Bronchial epithelial cell (primary cell): Measurements from ENCODE around the gene SERPINB3. TPM values are rescaled to one million over a fixed set of nuclear protein-coding genes. Genes with fewer than 3 reads are reported as not detected.

Source experiments
- DNase-seq: peaks from one replicate; pipeline ENCODE4 v3.0.0-alpha.2; 2010; ENCODE audit warnings: low read depth
- FAIRE-seq: peaks from 2 replicates; lab custom pipeline; 2011; peaks lifted over from hg19 to GRCh38; lab: Jason Lieb, UNC
- H3K27me3 ChIP-seq: 2 replicates; pipeline ENCODE4 v1.5.1; 2011; ENCODE audit warnings: low read length; ENCODE audit not compliant: control insufficient read depth, insufficient read depth
- H3K36me3 ChIP-seq: 2 replicates; pipeline ENCODE4 v1.5.1; 2011; ENCODE audit warnings: low read length; ENCODE audit not compliant: control insufficient read depth, insufficient read depth
- H3K4me3 ChIP-seq: 2 replicates; pipeline ENCODE4 v1.5.1; 2011; ENCODE audit warnings: mild to moderate bottlenecking, low read depth, low read length, control low read depth
- CTCF ChIP-seq: IDR thresholded peaks from 2 replicates; pipeline ENCODE4 v1.5.1; 2011; ENCODE audit warnings: mild to moderate bottlenecking, moderate library complexity, low read length, control low read depth, inconsistent platforms; ENCODE audit not compliant: insufficient read depth, severe bottlenecking
- total RNA-seq: library from RNA; depleted of rRNA; stranded (reverse); fragments of >200 nt; gene quantifications from 2 replicates; pipeline ENCODE4 v1.2.1, GENCODE V29; 2014

Gene SERPINB3
- total RNA-seq, 1 donor from 2014 or later, result 22.4 TPM

GRCh38 chr18:63683152-63683551 is 21.5 kb upstream of the SERPINB3 start:
- no peak overlapping the region for H3K4me3 ChIP-seq
- peak; percentile 98 for FAIRE-seq

GRCh38 chr18:63681449-63682340 is 20.0 kb upstream of the SERPINB3 start:
- H3K36me3 ChIP-seq, result no peaks in the 10 kb centered on the region
- H3K4me3 ChIP-seq, result no peak overlapping the region
- TF ChIP-seq CTCF, result no peak
- peak; percentile 76 for DNase-seq
- H3K27me3 ChIP-seq, result no peaks in the 10 kb centered on the region
- no peak for FAIRE-seq

More at GRCh38 chr18:63683152-63683551, 21.5 kb upstream of the SERPINB3 start:
- Histone ChIP-seq H3K36me3 (no peaks in the 10 kb centered on the region), H3K27me3 (no peaks in the 10 kb centered on the region)
- TF ChIP-seq CTCF, result no peak
- peak; percentile 100 for DNase-seq

GRCh38 chr18:63679820-63680606 is 18.3 kb upstream of the SERPINB3 start:
- Histone ChIP-seq H3K27me3 (no peaks in the 10 kb centered on the region), H3K36me3 (no peaks in the 10 kb centered on the region), H3K4me3 (no peak overlapping the region)
- DNase-seq, result no peak
- FAIRE-seq, result no peak
- TF ChIP-seq CTCF, result no peak

- FAIRE-seq (no peak), DNase-seq (peak; percentile 60)
- H3K4me3 ChIP-seq, result no peak overlapping the region
- no peak for TF ChIP-seq CTCF
- H3K27me3 ChIP-seq, result no peaks in the 10 kb centered on the region
- no peaks in the 10 kb centered on the region for H3K36me3 ChIP-seq
These were observed 16.0 kb upstream of the SERPINB3 start for GRCh38 chr18:63677500-63678225.

GRCh38 chr18:63676526-63677323 is 15.0 kb upstream of the SERPINB3 start:
- Histone ChIP-seq H3K27me3 (no peaks in the 10 kb centered on the region), H3K36me3 (no peaks in the 10 kb centered on the region), H3K4me3 (no peak overlapping the region)
- FAIRE-seq (no peak), DNase-seq (no peak)
- peak; percentile 67 for TF ChIP-seq CTCF
